NOMO-1 treated with DMSO at 0.1 percent for 48 hours (cell line): ENCODE data around the gene STRN3.
"Not testable (repeated sequence)": the region's sequence is repeated elsewhere in the genome, so short reads cannot be mapped to it uniquely, and the experiment has no call there.

Source experiments
- DNase-seq: peaks from one replicate; lab custom pipeline; 2025; ENCODE audit not compliant: unreplicated experiment; lab: John Stamatoyannopoulos, UW

The STRN3 gene, protein sequence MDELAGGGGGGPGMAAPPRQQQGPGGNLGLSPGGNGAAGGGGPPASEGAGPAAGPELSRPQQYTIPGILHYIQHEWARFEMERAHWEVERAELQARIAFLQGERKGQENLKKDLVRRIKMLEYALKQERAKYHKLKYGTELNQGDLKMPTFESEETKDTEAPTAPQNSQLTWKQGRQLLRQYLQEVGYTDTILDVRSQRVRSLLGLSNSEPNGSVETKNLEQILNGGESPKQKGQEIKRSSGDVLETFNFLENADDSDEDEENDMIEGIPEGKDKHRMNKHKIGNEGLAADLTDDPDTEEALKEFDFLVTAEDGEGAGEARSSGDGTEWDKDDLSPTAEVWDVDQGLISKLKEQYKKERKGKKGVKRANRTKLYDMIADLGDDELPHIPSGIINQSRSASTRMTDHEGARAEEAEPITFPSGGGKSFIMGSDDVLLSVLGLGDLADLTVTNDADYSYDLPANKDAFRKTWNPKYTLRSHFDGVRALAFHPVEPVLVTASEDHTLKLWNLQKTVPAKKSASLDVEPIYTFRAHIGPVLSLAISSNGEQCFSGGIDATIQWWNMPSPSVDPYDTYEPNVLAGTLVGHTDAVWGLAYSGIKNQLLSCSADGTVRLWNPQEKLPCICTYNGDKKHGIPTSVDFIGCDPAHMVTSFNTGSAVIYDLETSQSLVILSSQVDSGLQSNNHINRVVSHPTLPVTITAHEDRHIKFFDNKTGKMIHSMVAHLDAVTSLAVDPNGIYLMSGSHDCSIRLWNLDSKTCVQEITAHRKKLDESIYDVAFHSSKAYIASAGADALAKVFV

DNA sequence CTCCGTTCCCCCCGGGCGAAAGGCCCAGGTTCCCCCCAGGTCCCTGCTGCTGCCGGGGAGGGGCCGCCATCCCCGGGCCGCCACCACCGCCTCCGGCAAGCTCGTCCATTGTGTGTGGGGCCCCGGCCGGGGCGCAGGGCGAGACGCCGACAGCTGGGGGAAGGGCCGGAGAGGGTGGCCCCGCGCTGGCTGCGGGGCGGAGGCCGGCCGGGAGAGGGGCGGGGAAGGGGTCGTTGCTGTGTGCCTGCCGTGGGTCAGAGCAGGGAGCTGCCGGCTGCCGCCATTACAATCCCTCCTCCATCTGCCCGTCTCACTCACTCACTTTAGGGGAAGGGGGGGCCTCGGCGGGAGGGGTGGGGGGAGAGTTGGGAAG is at the start of gene STRN3:
TSS of gene STRN3 (minus strand) at position 303 of the 373 bp plus-strand sequence. CDS start at position 109, 194 bp downstream.
- DNase-seq = no peak

DNA sequence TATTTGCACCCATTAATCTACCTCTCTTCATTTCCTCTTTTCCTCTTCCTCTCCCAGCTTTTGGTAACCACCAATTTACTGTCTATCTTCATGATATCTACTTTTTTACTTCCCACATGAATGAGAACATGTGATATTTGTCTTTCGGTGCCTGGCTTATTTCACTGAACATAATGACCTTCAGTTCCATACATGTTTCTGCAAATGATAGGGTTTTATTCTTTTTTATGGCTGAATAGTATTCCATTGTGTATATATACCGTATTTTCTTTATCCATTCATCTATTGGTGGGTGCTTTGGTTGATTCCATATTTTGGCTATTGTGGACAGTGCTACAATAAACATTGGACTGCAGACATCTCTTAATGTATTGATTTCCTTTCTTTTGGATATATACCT is 49.0 kb upstream of the STRN3 start:
- DNase-seq = no peak

DNA sequence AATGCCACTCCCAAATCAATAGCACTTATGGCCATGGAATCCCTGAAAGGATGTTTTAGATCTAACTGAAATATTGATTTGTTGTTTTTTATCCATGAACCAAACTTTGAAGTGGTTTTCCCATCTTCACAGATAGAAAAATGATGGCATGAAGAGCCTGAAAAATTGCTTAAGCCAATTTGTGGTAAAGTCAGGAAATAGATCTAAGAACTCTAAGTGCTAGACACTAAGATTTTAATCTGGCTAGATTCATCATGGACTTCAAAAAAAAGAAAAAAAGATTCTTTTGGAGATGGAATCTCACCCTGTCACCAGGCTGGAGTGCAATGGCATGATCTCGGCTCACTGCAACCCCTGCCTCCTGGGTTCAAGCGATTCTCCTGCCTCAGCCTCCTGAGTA is 45.0 kb upstream of the STRN3 start:
- DNase-seq = no peak

DNA sequence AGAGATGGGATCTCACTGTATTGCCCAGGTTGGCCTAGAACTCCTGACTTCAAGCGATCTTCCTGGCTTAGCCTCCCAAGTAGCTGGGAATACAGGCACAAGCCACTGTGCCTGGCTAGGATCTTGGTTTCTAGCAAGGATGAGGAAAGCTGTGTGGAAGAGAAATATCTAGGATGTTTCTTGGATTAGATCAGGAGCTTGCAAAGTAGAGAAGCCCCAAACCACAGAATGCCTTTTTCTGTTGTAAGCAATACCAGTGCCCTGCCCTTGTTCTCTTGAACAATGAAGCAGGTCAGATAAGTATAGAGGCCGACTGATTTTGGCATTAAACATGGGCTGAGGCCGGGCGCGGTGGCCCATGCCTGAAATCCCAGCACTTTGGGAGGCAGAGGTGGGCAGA is 44.3 kb upstream of the STRN3 start:
- DNase-seq = no peak

DNA sequence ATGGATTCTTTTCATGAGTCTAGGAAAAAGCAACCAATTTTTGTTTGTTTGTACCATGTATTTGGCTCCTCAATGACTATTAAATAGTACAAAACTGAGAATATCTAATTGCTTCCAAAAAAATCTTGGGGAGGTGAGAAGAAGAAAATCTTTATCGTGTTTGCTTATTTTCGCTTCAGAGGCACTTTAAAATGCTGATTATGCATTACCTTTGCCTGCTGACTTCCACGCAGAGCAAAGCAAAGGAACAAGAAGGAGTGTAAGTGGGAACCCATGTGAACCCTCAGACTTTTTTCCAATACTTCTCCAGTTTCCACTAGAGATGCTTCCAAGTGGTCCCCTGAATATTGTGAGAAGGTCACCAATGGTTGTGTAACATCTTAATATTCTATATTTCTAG is 43.2 kb upstream of the STRN3 start:
- no peak for DNase-seq

DNA sequence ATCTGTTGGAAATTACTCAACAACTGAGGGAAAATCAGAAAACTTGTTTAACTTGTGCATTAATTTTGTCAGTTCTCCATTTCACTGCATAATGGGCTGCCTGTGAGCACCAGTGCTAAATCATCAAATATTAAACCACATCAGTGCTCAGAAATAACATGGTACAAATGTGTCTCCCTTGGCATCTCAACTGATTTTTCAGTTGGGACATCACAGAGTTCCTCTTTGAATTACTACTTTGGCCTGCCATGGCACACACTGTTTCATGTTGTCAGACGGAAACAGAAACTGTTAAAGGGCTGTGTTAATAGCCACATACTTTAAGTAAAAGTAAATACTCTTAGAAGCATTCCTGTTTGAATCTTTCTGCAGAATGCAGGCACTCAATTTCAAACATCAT is 42.1 kb upstream of the STRN3 start:
- DNase-seq = peak; percentile 88

DNA sequence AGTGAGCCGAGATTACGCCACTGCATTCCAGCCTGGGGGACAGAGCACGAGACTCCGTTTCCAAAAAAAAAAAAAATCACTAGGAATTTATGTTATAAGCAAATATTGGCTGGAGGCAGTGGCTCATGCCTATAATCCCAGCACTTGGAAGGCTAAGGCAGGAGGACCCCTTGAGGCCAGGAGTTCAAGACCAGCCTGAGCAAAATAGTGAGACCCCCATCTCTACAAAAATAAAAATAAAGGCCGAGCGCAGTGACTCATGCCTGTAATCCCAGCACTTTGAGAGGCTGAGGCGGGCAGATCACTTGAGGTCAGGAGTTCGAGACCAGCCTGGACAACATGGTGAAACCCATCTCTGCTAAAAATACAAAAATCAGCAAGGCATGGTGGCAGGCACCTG is 36.7 kb upstream of the STRN3 start:
- not testable (repeated sequence) for DNase-seq

DNA sequence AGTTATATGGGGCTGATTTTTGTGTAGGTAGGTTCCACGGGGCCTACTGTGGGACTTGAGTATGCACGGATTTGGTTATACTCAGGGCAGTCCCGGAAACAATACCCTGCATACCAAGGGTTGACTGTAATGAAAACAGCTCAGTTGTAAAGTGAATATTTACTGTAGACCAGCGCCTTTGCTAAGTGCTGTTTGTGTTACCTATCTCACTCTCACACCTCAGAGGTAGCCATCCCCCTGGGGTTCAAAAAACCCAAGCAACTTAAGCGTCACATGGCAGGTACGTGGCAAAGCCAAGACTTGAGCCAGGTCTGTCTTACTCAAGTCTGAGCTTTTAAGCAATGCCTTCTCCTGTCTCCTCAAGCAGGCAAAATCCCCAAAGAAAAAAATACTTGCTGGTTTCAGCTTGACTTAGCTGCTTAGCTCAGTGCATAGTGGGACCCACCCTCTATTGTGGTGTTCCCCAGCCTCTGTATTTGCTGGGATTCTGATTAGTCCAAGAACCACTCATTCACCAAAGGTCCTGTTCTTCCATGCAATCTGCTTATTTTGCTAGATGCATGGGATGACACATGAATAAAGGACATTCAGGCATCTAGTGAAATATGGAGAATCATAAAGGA is 34.2 kb upstream of the STRN3 start:
- no peak for DNase-seq

DNA sequence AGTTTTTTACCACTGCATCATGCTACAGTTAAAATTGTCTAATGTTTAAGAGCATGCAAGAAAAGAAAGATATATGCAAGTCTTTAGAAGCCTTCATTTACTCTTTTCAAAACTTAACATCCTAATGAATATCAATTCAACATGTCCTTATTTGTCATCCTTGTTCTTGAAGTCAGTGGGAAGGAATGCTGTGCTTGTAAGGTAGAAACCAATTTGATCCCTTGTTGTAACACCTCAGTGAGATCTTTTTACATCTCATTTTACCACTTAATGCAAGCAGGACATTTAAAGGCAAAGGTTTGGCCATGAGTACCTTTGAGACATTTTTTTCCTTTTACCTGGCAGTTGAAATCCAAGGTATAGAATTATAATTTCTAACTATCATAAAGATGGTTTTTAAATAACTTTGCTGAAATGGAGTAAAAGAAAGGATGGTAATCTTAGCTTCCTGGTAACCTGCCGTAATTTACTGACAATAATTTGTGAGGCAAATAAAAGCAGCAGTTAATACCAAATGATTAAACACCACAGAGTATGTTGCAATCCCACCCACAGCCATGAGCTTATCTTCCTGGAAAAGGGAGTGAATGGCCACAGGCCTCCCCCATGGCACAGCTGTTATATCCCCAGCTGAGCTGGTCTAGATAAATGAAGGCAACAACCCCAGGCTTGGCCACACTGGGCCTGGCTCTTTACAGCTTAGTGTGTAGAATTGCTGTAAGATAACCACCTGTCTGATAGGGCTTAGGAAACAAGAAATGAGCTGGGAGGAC is 33.2 kb upstream of the STRN3 start:
- peak; percentile 22 for DNase-seq

DNA sequence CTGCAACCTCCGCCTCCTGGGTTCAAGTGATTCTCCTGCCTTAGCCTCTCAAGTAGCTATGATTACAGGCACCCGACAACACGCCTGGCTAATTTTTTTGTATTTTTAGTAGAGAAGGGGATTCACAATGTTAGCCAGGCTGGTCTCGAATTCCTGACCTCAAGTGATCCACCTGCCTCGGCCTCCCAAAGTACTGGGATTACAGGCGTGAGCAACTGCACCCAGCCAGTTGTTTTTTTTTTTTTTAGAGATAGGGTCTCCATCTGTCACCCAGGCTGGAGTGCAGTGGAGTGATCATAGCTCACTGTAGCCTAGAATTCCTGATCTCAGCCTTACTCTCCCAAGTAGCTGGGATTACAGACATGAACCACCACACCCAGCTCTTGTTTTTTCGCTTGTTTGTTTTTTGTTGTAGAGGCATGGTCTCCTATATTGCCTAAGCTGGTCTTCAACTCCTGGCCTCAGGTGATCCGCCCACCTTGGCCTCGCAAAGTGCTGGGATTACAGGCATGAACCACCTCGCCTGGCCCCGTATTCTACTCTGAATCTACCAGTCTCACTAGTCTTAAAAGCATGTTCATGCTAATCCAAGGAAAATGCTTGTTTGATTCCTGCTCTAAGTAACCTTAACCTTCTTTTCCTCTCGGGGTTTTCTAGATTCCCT is 31.7 kb upstream of the STRN3 start:
- DNase-seq = no peak

DNA sequence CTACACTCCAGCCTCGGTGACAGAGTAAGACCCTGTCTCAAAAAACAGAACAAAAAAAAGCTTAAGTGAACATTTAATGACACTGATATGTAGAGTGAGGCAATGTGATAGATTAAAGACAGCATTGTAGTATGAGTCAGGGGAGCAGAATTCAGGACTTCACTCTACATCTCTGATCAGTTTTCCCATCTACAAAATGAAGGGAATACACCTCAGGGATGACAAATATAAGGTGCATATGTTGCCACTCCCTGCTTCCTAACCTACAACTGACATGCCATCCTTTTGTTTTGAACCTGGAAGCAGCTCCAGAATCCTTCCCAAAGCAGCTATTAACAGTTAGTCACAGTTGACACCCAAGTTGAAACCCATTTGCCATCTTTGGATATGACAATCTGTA is 30.9 kb upstream of the STRN3 start:
- DNase-seq = no peak

DNA sequence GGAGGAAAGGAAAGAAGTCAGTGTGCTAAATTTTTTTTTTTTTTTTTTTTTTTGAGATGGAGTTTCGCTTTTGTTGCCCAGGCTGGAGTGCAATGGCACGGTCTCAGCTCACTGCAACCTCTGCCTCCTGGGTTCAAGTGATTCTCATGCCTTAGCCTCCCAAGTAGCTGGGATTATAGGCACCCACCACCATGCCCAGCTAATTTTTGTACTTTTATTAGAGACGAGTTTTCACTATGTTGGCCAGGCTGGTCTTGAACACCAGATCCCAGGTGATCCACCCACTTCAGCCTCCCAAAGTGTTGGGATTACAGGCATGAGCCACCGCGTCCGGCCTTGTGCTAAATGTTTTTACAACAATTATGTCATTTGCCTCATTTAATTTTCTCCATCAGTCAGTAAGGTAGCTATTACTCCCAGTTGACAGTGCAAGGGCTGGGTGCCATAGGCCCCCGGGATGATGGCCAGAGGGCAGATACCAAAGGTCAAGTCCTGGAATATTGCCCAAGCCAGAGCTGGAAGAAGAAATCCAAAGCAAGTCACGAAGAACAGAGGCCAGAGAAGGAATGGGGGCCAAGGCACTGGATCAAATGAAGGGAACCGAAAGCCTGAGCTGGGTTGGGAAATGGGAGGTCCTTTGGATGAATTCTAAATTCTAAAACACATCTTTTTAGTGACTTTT is 26.9 kb upstream of the STRN3 start:
- DNase-seq = not testable (repeated sequence)

DNA sequence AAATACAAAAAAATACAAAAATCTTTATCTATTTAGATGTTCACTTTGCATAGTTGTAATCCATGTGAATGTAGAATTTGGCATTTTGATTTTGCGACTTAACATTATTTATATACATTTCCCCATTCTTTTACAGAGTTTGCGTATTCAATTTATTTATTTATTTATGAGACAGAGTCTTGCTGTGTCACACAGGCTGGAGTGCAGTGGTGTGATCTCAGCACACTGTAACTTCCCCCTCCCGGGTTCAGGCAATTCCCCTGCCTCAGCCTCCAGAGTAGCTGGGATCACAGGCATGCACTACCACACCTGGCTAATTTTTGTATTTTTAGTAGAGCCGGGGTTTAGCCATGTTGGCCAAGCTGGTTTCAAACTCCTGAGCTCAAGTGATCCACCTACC is 25.3 kb upstream of the STRN3 start:
- no peak for DNase-seq

DNA sequence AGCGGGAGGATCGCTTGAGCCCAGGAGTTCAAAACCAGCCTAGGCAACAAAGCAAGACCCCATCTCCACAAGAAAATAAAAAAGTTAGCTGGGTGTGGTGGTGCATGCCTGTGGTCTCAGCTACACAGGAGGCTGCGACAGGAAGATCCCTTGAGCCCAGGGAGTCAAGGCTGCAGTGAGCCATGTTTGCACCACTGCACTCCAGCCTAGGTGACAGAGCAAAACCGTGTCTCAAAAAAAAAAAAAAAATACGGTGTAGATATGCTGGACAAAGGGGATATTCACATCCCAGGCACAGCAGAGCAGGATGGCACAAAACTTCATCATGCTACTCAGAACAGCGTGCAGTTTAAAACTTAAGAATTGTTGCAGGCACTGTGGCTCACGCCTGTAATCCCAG is 24.8 kb upstream of the STRN3 start:
- DNase-seq = no peak

DNA sequence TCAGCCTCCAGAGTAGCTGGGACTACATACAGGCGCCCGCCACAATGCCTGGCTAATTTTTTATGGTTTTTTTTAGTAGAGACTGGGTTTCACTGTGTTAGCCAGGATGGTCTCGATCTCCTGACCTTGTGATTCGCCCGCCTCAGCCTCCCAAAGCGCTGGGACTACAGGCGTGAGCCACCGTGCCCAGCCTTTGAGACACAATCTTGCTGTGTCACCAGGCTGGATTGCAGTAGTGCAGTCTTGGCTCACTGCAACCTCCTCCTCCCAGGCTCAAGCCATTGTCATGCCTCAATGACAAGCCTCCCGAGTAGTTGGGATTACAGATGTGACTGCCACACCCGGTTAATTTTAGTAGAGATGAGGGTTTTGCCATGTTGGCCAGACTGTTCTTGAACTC is 21.3 kb upstream of the STRN3 start:
- no peak for DNase-seq

DNA sequence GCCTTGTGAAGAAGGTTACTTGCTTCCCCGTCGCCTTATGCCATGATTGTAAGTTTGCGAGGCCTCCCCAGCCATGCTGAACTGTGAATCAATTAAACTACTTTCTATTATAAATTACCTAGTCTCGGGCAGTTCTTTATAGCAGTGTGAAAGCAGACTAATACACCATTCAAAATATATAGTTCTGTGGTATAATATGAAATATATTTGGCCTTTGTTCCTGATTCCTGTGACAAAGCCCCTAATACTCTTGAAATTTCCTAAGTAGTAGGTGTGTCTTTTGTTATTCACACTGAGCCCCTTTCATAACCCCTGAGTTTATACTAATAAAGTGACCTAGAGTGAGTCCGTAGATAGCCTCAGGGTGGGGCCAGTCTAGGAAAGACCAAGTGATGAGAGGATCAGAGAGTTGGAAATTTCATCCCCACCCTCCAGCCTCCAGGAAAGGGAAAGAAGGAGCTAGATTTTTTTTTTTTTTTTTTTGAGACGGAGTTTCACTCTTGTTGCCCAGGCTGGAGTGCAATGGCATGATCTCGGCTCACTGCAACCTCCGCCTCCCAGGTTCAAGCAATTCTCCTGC is 19.4 kb upstream of the STRN3 start:
- DNase-seq = no peak

DNA sequence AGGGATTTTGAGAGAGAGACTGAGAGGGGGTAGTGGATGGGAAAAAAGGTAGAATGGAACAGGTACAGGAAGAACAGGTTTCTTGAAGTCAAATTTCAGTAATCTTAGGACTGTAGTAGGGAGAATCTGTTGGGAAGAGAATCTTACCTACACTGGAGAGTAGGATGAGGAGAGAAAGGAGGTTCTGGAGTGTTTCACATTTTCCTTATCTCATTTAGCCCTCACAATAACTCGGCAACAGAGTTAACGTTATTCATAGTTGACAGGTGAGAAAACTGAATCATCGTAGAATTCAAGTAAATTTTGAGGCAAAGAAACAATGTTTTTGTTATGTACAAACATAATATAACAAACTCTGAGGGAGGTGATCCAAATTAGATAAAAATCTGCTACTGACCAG is 17.2 kb upstream of the STRN3 start:
- DNase-seq = no peak

DNA sequence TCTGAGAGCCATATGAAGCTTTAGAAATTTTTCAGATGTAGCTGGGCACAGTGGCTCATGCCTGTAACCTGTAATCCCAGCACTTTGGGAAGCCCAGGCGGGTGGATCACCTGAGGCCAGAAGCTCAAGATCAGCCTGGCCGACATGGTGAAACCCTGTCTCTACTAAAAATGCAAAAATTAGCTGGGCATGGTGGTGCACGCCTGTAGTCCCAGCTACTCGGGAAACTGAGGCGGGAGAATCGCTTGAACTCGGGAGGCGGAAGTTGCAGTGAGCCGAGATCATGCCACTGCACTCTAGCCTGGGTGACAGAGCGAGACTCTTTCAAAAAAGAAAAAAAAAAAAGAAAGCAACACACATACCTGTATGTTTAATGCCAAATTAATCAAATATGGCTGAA is 16.7 kb upstream of the STRN3 start:
- not testable (repeated sequence) for DNase-seq

DNA sequence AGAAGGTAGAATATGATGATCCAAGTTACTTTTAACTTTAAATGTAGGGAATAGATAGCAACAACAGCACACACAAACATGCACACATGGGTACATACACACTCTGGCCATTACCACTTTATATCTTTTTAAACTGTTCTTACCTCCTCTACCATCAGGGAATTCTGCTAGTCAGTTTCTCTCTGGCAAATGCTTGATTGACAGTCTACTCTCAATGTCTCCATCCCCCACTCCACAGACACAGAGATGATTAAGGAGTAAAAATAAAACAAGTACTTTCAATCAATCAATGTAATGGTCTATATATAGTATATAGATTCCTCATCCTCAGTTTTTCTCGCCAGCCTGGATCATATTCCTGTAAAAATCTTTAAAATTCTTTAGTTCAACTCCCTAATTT is 16.1 kb upstream of the STRN3 start:
- no peak for DNase-seq
